ENCODE measurements around the gene ZNF282. TPM values are rescaled to one million over a fixed set of nuclear protein-coding genes. Genes with fewer than 3 reads are reported as not detected.

Gene ZNF282
- total RNA-seq, 4 donors from 2014 or later = 18.3 to 40.8 (median 22.2) TPM

GRCh38 chr7:149220534-149220933, 25.2 kb downstream of the ZNF282 start:
- TF ChIP-seq CTCF (IDR thresholded peaks at IDR 0.05) (no peak), EP300 (IDR thresholded peaks at IDR 0.05; ENCODE audit: low read depth) (no peak), POLR2AphosphoS5 (IDR thresholded peaks at IDR 0.05) (no peak), POLR2A (IDR thresholded peaks at IDR 0.05) (no peak)
- Histone ChIP-seq H3K4me1 (no peaks in the 10 kb centered on the region), H3K27me3 (no peaks in the 10 kb centered on the region), H3K9me3 (no peaks in the 10 kb centered on the region), H3K27ac (no peak overlapping the region), H3K36me3 (peaks cover 0 to 49% (median 15%) of the 10 kb centered on the region in 4 donors), H3K4me3 (no peak overlapping the region)
- in situ Hi-C loops (cut with MboI; ENCODE audit: low pct_ligation_motif_present in 1 of 4, low pct_unique_long_range_greater_than_20kb in 1 of 4, low sequenced_read_pairs in 3 of 4) = no loop called here
- WGBS, 2 donors (ENCODE audit: low coverage in 1 of 2) = 83% methylated on average over 6 of the region's 6 CpGs; no CpG with 5 or more reads in 1 of the 2 donors
- DNase-seq = no peak
- intact Hi-C loops (cut with DNase I; ENCODE audit: low total_unique reads) = no loop called here

GRCh38 chr7:149223176-149223575, 27.8 kb downstream of the ZNF282 start:
- H3K27ac ChIP-seq = no peak overlapping the region
- H3K4me3 ChIP-seq = no peak overlapping the region
- H3K36me3 ChIP-seq = peaks cover 0 to 26% (median 8%) of the 10 kb centered on the region in 4 donors
- WGBS, 2 donors (ENCODE audit: low coverage in 1 of 2) = 90 to 93% methylated on average over 4 to 8 of the region's 8 CpGs
- no peaks in the 10 kb centered on the region for H3K9me3 ChIP-seq
- TF ChIP-seq POLR2AphosphoS5 (IDR thresholded peaks at IDR 0.05) (no peak), EP300 (IDR thresholded peaks at IDR 0.05; ENCODE audit: low read depth) (no peak), CTCF (IDR thresholded peaks at IDR 0.05) (no peak), POLR2A (IDR thresholded peaks at IDR 0.05) (no peak)
- in situ Hi-C loops (cut with MboI; ENCODE audit: low pct_ligation_motif_present in 1 of 4, low pct_unique_long_range_greater_than_20kb in 1 of 4, low sequenced_read_pairs in 3 of 4) (no loop called here), intact Hi-C loops (cut with DNase I; ENCODE audit: low total_unique reads) (no loop called here)
- peaks cover 0 to 3% (median 0%) of the 10 kb centered on the region in 4 donors for H3K4me1 ChIP-seq
- no peaks in the 10 kb centered on the region for H3K27me3 ChIP-seq
- DNase-seq = no peak

GRCh38 chr7:149223761-149224160, 28.4 kb downstream of the ZNF282 start:
- Histone ChIP-seq H3K36me3 (peaks cover 0 to 20% (median 7%) of the 10 kb centered on the region in 4 donors), H3K9me3 (no peaks in the 10 kb centered on the region), H3K27me3 (no peaks in the 10 kb centered on the region), H3K4me1 (peaks cover 0 to 3% (median 0%) of the 10 kb centered on the region in 4 donors), H3K4me3 (no peak overlapping the region), H3K27ac (no peak overlapping the region)
- intact Hi-C loops (cut with DNase I; ENCODE audit: low total_unique reads) (no loop called here), in situ Hi-C loops (cut with MboI; ENCODE audit: low pct_ligation_motif_present in 1 of 4, low pct_unique_long_range_greater_than_20kb in 1 of 4, low sequenced_read_pairs in 3 of 4) (no loop called here)
- TF ChIP-seq POLR2A (IDR thresholded peaks at IDR 0.05) (no peak), CTCF (IDR thresholded peaks at IDR 0.05) (no peak), POLR2AphosphoS5 (IDR thresholded peaks at IDR 0.05) (no peak), EP300 (IDR thresholded peaks at IDR 0.05; ENCODE audit: low read depth) (no peak)
- WGBS, 2 donors (ENCODE audit: low coverage in 1 of 2) = 100% methylated on average over 19 of the region's 39 CpGs; no CpG with 5 or more reads in 1 of the 2 donors
- no peak for DNase-seq

- in situ Hi-C loops (cut with MboI; ENCODE audit: low pct_ligation_motif_present in 1 of 4, low pct_unique_long_range_greater_than_20kb in 1 of 4, low sequenced_read_pairs in 3 of 4) (no loop called here), intact Hi-C loops (cut with DNase I; ENCODE audit: low total_unique reads) (no loop called here)
- Histone ChIP-seq H3K9me3 (no peaks in the 10 kb centered on the region), H3K36me3 (peaks cover 0 to 18% (median 6%) of the 10 kb centered on the region in 4 donors), H3K4me1 (peaks cover 0 to 3% (median 0%) of the 10 kb centered on the region in 4 donors), H3K27ac (no peak overlapping the region), H3K4me3 (no peak overlapping the region), H3K27me3 (no peaks in the 10 kb centered on the region)
- WGBS, 2 donors (ENCODE audit: low coverage in 1 of 2) = 96 to 100% methylated on average over 7 to 30 of the region's 37 CpGs
- DNase-seq = no peak
- TF ChIP-seq EP300 (IDR thresholded peaks at IDR 0.05; ENCODE audit: low read depth) = no peak
- no peak for TF ChIP-seq POLR2AphosphoS5 (IDR thresholded peaks at IDR 0.05)
- no peak for TF ChIP-seq POLR2A (IDR thresholded peaks at IDR 0.05)
- TF ChIP-seq CTCF (IDR thresholded peaks at IDR 0.05) = no peak
These were observed 29.0 kb downstream of the ZNF282 start for GRCh38 chr7:149224352-149224751.
